Inflammatory macrophage treated with lipopolysaccharide for 1 hour (primary cell): ENCODE measurements around the gene SGK1.
A peak's percentile ranks its signal among the peaks of the same experiment; 100 is the strongest.
"Not testable (repeated sequence)": the region's sequence is repeated elsewhere in the genome, so short reads cannot be mapped to it uniquely, and the experiment has no call there.

ENCODE experiments used
- DNase-seq, 2 donors: peaks; one replicate each; pipeline ENCODE4 v3.0.0-alpha.2; 2020 to 2022

SGK1 gene

DNA sequence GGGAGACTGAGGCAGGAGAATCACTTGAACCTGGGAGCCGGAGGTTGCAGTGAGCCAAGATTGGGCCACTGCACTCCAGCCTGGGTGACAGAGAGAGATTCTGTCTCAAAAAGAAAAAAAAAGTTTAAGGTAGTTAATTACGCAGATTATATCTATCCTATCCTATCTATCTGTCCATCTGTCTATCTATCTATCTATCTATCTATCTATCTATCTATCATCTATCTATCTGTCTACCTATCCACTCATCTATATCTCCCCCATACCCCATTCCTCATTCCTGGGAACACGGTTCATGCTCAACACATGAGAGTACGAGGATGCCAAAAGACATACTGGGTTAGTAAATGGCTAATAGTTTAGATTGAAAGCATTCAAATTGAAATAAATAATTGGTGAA lies 8.3 kb upstream of the SGK1 start:
- not testable (repeated sequence) for DNase-seq

DNA sequence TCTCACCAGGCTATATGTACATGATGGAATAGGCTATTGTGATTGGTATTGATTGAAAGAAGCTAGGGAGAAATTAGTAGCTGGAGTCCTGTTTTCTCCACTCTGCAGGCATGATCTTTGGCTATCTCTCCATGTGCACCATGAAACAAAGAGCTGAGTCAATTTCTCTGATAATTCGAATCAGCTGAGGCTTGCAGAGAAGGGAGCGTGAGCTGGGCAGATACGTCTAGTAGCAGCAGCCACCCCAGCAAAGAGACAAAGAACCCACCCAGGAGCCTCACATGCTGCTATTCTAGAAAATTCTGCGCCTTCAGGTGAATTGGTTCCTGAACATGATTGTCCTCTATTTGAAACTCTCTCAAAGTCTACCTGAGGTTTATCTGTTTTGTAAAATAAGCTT lies 6.9 kb upstream of the SGK1 start:
- no peak for DNase-seq

DNA sequence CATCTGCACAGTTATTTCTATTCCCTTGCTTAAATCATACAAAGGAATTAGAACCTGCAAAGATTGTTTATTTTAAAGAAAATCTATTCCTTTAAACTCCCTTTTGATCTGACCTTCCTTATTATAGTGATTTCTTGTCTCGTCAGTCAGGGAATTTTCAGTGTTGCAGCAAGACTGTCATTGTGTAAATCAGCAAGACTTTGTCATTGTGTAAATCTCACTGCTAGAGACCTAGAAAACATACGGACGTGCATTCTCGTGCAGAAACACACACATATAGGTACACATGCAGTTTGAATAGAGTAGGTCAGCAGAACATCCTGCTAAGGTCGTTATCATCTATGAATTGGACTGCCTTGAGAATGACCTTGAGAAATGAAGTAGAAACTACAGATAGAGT lies 6.2 kb upstream of the SGK1 start:
- peak; percentile 85 to 86 for DNase-seq

DNA sequence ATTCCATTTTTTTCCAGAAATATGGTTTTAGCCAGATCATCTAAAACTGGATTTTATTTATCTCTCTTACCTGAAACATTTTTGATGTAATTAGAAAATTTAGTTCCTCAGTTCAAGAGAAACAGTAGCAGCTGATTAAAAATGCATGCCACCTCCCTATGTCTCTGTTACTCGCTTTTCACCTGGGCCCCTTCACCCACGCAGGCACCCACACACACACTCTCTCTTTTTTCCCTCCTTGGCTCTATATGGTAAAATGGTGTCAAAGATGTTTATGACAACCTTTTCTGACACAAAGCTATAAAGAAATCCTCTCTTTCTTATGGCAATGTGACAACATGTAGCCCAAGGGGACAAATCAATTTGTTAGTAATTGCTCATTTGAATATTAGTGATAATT lies 5.8 kb upstream of the SGK1 start:
- DNase-seq = no peak

DNA sequence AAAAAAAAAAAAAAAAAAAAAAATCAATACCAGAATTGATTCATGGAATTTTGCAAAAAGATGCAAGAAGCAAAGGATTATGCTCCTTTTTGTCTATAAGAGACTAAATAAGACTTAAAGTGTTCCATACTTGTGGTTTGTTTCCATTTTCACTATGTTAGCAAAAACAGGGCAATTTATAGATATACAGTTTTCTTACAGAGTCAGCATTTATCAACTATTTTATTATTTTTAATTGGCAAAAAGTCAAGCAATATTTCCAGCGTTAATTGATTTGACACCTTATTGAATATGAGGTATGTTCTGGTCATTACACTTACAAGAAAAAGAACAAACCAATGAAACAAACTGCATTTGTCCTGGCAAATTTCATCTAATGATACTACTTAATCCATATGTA lies 5.4 kb upstream of the SGK1 start:
- no peak for DNase-seq

DNA sequence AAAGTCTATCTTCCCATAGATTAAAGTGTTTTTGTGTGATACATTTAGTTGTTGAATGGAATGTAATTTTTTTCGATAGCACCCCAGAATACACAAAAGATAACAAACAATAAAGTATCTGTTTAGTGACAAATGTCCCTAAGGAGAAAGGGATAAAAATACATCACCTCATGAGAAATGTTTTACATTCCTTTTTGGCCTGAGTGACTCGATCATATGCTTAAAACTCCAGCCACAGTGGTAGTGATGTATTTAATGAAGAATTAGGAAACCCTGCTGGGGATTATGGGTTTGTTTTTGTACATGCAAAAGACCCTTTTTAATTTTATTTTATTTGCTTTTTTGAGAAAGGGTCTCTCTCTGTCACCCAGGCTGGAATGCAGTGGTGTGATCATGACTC lies 4.3 kb upstream of the SGK1 start:
- no peak for DNase-seq

DNA sequence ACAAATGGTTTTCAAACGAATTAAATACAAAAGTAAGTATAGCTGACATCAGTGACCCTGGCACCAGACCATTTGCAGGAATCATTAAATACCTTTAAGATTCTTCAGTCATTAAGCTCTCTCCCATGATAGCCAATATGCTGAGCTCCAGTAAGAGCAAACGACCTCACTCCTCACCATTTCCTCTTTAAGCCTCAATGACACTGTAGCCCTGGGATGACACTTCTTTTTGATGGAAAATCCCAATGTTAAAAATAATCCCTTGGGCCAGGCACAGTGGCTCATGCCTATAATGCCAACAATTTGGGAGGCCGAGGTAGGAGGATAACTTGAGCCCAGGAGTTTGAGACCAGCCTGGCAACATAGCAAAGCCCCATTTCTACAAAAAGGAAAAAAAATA lies 3.3 kb upstream of the SGK1 start:
- peak in 1 of 2 donors; percentile 61 for DNase-seq

DNA sequence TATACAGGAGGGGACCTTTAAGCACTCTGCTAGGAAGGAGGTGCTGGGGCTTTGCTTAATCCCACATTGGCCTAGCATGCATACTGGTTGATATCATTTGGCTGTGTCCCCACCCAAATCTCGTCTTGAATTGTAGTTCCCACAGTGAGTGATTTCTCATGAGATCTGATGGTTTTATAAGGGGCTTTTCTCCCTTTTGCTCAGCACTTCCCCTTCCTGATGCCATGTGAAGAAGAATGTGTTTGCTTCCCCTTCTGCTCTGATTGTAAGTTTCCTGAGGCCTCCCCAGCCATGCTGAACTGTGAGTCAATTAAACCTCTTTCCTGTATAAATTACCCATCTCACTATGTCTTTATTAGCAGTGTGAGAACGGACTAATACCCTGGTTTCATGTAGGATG lies 1.8 kb upstream of the SGK1 start:
- peak in 1 of 2 donors; percentile 37 for DNase-seq

DNA sequence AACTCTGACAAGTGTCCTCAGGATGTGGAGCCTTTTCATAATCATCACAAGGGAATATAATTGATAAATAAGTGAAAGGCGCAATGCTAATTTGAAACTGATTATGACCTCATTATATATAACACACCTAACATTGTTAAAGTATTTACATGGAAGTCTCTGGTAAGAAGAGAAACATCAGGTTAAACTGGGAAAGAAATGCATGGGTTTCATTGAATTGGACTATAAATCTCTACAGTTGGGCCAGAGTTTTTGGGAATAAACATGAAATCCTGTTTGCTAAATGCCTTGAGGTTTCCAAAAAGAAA lies 1.0 kb upstream of the SGK1 start:
- DNase-seq = no peak

DNA sequence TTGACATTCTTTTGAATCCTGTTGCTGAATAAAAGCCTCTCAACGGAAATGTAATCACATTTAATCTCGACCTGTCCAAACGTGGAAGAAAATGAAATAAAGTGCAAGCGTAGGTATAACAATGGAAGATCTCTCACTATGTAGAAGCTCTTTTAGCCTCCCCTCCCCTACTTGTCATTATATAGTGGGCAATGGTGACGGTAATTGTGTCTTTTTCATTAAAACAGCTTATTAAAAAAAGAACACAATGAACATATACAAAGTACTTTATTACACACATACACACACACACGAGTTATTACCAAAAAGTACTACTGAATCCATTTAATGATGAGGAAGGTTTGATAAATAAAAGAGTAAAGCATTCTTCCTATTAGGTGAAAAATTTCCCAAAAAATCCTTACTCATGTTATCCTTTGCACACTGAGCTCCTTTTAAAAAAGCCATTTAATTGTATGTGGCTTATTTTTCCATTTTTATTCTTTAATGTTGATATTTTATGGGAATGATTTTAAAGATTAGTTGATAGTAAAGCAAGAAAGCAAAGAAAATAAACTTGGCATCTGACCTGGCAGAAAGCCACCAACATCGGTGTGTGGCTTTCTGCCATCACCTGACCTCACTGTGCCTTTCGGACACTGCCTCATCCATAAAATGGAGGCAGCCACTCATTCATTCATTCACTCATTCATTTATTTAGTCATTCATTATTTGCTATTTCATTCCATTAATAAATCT lies 493 bp upstream of the SGK1 start:
- DNase-seq = no peak

DNA sequence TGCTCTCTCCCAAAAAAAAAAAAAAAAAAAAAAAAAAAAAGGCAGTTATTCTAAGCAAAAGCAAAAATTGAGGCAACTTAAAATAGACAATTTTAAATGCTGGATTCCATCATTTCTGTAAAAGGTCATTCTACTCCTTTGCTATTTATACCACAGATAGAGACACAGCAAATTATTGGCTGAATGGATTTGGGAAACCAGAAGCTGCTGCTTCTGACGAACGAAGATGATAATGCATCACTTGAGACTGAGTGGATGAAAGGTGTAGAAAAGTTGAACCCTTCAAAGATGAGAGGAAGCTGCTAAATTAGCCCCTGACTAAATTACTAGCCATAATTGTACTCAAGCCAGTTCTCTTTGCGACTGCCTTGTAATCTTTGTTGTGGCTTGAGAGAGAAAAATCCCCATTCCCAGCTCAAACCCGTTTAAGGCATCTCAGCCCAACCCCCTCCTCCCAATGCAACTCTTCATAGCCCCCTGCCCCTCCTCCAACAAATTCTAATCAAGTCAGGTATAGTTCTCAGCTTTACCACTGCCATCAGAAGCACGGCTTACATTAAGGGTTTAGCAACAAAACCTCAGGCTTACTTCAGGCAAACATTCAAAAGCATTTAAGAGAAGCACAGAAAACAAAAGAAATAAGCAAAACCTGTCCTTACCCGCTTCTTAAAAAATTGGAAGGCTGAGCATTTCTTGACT lies 1.0 kb downstream of the SGK1 start:
- no peak for DNase-seq

DNA sequence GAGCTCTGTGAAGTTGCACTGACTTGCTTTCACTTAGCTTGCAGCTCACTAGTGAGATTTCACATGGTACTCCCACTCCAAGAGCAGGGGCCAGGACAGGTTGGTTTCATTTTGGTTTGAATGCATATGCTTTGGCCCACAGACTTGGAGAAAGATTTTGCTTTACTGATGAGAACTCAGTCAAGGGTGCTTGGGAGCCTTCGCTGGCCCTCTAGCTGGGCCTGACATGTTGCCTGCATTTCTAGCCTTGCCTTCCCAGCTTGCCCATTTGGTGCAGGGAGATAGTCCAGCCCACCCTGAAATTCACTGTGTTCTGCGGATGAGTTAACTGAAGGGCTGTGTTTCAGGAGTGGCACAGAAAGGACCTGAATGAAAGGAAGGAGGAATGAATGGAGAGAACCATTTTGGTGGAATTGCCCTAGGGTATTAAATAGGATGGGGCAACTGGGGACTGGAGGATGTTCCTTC lies 1.9 kb downstream of the SGK1 start:
- DNase-seq = peak in 1 of 2 donors; percentile 44

DNA sequence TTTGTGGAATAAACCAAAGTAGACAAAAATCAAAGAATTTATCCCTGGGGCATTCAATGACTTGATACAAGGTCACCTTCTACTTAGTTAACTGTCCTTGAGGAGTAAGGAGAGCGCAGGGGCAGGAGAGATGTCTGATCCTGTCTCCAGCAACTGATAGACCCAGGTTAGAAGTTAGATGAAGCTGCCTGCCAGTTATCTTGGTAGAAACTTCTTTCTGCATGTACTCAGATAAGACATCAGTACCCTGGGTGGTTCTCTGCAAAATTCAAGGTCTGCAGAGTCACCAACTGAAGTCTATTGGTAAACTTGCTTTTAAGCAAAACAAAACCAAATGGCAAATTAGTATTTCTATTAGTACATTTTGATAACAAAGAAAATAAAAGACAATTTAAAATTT lies 2.7 kb downstream of the SGK1 start:
- DNase-seq = no peak

DNA sequence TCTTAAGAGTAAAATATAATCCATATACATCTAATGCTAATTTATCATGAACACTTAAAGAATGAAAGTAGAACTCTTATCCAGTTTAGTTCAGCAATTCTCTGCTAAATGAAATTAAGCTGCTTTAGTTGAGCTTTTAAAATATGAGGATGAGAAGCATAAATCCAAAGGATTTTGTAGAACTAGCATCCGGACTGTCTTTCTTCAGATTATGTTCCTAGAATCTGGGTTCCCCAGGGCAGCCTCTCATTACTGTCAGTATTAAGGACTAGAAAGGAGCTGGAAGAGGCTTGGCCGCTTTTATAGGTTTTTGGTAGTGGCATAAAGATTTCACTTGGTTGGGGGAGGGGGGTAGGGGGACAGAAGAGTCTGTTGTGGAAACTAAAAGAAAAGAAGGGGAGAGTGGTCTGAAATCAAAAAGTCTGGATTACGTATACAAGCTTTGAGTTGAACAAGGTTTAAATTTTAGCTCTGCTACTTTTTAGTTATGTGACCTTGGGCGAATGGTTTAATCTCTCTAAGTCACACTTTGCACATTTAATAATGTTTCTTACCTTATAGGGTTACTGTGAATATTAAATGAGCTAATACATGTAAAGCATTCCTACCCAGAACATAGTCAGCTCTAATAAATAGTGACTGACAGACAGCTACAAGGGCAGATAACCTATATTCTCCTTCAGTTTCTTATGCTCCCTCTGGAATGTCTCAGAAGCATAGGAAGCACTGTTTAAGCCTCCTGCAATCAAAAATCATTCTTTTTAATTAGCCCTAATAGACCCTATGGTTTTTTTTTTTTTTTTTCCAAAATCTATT lies 3.7 kb downstream of the SGK1 start:
- no peak for DNase-seq

DNA sequence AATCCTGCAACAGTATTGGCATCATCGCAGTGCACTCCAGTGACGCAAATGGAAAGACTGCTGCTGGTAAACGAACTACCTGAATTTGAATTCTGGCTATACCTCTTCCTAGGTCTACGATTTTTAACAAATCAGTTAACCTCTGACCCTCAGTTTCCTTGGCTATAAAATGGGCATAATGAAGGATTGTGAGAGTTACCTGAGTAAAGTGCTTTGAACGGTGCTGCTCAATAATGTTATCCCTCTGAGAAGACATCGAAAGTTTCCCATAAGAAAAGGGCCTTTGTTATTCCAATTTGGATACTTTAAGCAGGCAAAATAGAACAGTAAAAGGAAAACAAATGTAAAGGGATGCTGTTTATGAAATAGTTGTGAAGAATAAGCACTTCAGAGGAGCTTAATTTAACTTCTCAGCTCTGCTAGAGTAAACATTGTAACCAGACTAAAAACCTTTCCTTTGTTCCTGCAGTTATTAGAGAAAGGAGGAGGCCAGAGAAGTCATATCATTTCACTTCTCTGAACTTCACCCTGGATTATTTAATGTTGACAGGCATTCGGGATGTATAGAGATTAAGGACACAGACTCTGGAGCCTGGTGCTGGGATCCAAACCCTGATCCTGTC lies 5.8 kb downstream of the SGK1 start:
- DNase-seq = no peak

DNA sequence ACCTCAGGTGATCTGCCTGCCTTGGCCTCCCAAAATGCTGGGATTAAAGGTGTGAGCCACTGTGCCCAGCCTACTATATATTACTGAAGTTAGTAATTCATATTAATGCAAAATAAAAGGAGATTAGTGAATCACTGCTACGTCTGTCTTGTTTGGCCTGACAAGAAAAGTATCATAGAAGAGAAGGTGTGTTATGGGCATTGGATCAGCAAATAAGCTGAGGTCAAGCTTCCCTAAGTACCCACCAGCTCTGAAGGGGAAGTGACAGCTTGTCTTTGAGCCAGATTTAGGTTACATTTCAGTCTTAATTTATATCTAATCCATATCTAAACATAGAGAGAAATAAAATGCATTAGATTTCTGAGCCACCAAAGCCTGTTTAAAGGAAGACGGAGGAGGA lies 7.1 kb downstream of the SGK1 start:
- no peak for DNase-seq

DNA sequence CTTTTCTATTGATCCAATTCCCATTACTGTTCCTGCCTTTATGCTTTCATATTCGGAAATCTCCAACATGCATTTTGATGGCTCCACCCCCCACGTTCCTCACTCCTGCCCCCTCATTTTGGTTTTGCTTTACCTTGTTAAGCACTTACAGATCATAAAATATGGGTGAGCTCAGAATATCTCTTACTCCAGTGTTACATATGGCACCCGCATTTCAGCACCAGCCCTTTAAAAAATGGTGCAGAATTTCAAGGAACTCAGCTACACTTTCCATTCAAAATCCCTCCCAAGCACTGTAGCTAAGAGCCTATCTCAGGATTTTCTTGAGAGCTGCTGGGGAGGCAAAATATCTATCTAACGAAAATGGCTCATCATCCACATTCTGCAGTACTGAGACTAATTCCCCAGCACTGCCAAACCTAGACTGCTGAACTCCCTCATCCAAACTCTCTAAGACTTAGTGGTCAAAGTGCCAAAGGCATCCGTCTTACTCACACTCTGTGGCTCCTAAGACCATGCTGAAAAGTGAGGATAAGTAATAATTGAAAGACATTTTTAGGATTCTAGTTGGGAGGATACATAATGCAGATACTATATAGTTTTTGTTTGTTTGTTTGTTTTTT lies 7.8 kb downstream of the SGK1 start:
- DNase-seq = no peak

DNA sequence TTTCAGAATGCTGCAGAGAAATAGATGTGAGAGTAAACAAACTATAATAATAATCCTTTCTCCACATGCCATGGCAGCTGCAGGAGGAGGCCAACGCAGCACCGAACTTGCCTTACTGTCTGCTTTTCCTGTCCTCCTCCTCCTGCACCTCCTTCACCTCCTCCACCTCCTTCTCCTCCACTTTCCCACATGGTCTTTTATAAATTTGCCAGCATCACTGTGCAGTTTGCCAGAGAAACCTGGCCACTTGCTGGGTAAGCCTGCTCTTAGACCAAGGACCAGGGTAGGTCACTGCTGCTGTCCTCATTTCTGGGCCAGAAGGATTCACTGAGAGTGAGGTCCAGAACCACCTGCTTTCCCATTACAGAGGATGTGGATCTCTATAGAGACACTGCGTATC lies 8.7 kb downstream of the SGK1 start:
- no peak for DNase-seq

DNA sequence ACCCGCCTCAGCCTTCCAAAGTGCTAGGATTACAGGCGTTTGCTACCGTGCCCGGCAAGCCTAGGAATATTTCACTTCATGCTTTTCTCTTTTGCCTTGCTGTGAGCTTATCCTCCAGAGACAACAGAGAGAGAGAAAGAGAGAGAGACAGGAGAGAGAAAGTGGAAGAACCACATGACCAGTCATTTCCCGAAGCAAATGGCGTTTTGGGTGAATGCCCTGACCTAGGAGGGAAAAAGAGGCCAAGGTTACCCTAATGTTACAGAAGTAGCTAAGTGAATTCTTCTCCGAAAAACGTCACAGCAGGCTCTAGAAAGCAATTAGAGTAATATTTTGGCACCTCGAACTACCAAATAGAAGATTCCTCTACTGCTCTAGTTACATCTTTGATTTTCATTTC lies 9.1 kb downstream of the SGK1 start:
- no peak for DNase-seq

DNA sequence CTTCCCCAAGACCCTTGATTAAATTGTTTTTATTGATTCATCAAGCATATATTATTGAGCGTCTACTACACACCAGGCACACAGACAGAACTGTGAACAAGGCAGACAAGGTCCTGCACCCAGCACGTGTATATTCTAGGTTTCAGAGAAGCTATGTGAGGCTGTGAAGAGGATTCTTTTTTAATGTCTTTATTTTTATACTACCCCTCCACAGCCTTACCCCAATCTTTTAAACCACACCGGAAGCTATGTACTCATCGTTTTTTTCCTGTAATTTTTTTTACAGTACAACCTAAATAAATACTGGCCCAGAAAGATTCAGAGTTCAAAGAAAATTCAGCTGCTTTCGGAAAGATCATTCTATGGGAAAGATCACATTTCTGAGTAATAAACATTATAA lies 10.0 kb downstream of the SGK1 start:
- no peak for DNase-seq

DNA sequence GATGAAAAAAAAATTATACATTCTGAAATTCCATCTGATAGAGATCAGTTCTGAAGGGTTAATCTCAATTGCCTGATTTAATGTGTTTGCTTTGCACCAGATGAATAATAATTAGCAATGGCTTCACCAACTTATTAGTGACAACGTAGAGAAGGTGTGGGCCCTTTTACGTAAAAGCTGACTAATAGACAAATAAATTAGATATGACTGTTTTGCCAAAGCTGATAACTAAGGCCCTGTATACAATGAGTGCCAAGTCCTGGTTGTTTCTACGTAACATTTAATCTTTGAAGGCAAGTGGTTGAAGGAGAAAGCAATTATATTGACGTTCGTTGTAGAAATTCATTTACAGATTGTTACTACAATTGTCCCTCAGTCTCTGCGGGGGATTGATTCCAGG lies 10.8 kb downstream of the SGK1 start:
- DNase-seq = no peak

DNA sequence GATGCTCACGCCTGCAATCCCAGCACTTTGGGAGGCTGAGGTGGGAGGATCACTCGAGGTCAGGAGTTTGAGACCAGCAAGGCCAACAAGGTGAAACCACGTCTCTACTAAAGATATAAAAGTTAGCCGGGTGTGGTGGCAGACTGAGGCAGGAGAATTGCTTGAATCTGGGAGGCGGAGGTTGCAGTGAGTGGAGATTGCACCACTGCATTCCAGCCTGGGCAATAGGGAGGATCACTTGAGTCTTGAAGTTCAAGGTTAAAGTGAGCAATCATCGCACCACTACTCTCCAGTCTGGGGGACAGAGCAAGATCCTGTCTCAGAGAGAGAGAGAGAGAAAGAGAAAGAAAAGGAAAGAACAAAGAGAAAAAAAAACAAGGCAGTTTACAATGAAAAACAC lies 13.5 kb downstream of the SGK1 start:
- not testable (repeated sequence) for DNase-seq

DNA sequence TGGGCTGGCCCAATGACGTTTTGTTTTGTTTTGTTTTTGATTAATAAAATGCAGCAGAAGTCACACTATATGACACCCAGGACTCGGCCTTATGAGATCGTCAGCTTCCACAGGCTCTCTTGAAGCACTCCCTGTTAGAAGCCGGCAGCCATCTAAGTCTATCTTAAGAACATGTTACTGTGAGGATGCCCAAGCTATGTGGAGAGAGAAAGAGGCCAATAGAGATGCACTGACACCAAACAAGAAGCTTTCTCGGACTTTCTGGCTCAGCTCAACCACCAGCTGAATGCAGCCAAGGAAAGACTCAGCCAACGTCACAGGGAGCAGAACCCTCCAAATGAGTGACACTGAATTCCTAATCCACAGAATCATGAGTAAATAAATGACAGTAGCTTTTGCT lies 14.0 kb downstream of the SGK1 start:
- no peak for DNase-seq
